HG03571 (cell line): ENCODE results near the gene LRRC66.

ENCODE experiments used
- ATAC-seq: cut with Tn5 transposase; IDR thresholded peaks from one replicate; pipeline ENCODE4 v1.9.1; 2021; ENCODE audit not compliant: unreplicated experiment

LRRC66 gene

DNA sequence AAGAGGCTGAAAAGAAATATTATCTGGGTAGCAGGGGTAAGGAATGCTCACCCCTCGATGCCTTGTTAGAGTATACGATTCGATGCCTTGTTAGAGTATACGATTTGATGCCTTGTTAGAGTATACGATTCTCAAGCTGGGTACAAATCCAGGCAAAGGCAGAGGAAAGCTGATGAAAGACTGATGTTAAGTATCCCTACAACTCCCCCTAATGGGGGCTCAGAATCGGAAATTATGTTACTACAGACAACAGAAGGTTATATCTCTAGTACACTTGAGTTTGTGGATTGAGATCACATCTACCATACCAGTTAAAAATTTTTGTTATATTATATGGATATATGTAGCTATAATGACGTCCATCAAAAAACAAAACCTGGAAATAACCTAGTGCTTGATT is 4.8 kb downstream of the LRRC66 start:
- ATAC-seq = no peak

DNA sequence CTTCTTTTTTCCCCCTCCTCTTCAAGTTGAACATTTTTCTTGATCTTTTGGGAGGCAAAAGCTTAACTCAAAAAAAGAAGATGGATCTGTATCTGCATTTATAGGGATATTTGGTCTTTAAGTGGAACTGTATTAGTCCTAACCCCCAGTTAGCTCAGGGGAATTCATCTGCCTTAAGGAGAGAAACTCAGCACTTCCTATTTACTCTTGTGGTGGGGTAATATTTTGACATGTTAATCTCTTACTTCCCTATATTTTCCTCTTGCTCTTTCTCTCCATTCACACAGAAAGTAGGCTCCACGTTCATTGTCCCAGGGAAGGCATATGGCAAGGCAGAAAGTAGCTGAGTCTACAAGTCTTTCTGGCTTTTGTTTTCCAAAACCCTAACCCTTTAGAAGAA is 5.3 kb downstream of the LRRC66 start:
- ATAC-seq = no peak

DNA sequence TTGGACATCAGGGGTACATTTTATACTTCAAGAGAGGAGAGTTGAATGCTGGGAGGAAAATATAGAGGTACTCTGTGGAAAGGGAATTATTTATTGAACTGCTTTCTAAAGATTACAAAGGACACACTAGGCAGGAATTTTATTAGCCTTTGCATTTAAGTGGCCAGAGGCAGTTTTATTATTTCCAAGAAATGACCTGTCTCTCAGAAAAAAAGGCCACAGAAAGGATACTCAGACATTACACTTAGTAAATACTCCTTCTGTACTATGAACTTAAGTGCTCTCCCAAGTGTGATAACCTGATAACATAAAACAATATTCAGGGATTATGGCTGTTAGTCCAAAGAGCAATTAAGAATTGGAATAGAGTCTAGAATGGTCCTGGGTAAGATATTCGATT is 7.5 kb downstream of the LRRC66 start:
- ATAC-seq = no peak

DNA sequence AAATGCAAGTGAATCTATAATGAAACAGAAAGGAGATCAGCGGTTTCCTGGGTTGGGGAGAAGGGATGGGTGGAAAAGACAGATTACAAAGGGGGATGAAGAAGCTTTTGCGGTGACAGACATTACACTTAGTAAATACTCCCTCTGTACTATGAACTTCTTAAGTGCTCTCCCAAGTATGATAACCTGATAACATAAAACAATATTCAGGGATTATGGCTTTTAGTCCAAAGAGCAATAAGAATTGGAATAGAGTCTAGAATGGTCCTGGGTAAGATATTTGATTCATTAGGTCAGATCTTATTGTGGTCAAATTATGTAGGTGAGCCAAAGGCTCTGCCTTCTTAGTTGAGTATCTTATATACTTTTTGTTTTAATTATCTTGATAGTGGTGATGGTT is 9.2 kb downstream of the LRRC66 start:
- no peak for ATAC-seq

DNA sequence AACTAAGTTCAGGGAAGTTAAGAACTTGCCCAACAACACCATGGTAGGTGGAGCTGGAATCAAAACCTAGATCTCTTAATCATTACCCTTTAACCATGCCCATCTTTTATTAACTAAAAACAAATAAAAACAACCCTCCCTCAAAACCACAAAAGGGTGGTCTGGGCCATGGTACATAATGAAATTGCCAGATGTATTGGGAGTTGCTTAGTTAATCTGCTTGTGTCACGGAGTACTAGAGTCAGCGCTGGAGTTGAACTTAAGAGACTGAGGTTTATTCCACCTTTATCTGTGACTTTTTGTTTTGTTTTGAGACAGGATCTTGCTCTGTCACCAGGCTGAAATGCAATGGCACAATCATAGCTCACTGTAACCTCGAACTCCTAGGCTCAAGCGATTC is 13.3 kb downstream of the LRRC66 start:
- ATAC-seq = no peak

DNA sequence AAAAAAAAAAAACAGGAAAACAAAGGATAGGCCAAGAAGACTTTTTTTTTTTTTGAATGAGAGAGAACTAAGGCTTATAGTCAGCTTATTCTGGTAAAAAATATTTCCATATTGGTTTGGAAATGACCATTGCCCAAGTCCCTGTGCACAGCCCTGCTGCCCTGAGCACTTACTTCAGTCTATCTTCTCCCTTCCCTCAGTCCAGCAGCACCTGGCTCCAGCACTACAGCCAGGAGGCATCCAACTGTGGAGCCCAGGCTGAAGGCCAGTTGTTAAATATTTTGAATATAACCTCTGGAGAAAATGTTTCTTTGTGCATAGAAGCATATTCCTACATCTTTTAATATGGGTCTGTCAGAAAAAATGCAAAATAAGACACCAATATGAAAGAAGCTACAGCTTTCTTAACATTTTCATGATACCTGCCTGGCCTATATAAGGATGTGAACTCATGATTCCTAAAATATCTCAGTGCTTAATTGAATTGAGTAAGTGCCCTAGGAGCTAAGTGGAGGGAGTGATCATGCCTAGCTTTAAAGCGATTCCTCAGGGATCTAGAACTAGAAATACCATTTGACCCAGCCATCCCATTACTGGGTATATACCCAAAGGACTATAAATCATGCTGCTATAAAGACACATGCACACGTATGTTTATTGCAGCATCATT is 14.4 kb downstream of the LRRC66 start:
- ATAC-seq = no peak

DNA sequence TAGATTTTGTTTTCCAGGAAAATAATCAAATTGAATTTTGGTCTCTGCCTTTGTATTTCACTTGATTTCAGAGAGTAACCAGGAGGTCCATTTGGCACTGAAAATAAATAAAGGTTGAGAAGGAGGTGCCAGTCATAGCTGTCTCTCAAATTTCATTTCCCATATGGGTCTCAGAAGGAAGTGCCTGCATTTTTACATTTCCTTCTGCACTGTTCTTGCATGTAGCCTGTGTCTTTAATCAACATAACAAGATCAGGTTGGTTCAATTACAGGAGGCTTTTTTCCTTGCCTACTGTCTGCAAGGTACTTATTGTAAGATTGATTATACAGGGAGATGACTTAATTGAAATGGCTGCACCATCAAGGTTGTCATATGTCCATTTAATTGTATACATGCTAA is 15.7 kb downstream of the LRRC66 start:
- ATAC-seq = no peak

DNA sequence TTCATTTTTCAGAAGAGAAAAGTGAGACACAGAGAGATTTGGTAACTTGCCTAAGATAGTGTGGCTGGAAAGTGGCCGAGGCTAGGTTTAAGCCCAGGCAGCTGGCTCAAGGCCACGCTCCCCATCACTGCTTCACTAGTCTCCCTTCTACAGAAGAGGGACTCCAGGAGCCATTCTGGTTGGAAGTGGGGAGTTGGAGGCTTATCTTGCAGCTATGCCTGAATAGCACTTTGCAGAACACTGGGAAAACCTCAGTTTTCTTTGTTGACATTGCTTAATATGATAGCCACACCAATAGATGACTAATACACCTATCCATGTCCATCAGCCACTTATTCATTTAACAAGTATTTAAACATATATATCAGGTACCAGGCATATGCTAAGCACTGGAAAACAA is 18.5 kb downstream of the LRRC66 start:
- ATAC-seq = no peak

DNA sequence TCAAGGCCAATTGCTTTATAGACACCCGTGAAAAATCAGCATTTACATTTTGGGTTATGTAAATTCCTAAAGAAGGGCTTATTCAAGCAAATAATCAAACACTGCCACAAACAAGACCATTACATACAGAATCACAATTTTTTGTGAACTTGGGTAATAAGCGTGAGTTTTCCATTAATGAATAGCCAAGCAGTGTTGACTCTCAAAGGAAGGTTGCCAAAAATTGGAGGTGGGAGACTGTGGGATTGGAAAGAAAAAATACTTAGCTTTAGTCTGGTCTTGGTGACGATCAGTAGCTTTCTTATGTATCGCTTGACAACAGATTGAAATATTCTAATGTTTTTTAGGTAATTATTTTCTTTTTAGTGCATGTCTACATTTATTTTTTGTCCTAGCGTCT is 20.9 kb downstream of the LRRC66 start:
- ATAC-seq = no peak

DNA sequence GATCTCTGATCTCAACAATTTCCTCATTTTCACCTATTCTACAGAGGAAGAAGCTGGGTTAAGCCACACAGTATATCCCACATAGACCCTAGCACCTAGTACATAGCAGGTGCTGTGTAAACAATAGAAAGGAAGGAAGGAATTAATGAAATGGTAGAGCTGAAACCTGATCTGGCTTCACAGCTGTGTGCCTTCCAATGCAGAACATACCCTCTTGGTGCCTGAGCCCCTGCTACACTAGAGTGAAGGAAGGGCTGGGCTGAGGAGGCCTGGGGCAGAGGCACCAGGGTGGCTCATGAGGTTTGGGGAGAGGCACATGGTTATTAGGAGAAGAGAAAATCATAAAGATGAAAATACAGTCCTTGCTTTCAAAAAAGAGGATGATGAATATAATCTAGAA is 21.3 kb downstream of the LRRC66 start:
- ATAC-seq = no peak

DNA sequence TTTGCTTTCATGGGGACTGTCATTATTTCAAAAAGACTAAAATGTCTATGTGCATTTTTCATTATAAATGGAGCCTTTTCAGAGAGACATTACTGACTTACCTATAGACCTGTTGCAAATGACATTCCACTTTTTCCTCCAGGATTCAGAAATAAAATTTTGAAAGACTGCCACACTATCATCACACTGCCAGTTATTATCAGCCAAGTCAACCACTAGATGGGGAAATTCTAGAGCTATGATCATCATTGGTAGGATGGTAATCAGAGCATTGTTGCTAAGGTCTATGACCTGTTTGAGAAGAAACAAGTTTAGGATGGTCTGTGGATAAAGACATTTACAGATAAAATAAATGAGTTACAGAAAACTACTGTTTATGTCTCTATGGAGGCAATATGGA is 22.5 kb downstream of the LRRC66 start:
- no peak for ATAC-seq

DNA sequence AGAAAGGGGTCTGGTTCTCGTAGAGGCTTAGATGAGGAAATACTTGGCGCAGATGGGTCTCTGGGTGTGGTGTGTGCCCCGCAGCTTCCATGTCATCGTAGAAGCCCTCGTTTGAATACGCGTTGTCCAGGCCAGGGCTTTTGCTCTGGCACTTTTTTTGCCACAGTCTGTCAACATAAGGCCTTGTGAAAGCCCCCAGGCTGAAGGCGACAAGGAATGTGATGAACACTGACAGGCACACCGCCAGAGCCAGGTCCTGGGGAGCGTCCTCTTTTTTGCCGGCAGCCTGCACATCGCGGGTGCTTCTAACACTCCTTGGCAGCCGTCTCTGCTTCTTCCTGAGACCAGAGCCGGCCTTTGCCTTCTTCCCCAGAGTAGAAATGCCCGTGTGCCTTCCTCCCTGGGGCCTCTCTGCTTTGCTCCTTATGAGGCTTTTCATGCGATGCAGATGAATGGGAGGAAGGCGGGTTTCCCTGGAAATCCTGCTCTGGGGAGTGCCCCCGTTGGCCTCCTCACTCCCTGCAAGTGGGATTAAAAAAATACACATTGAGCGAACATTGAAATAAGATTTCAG is 24.4 kb downstream of the LRRC66 start:
- no peak for ATAC-seq

DNA sequence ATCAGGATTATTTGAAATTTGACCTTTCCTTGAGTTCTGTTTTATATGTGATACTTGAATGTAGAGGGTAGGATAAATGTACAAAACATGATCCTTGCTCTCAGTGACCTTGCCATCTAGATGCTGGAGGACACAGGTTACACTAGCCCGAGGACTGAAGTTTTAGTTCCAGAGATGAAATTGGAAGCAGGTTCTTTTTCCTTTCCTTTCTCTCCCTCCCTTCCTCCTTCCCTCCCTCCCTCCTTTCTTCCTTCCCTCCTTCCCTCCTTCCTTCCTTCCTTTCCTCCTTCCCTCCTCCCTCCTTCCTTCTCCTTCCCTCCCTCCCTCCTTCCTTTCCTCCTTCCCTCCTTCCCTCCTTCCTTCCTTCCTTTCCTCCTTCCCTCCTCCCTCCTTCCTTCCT is 54.3 kb downstream of the LRRC66 start:
- ATAC-seq = no peak

DNA sequence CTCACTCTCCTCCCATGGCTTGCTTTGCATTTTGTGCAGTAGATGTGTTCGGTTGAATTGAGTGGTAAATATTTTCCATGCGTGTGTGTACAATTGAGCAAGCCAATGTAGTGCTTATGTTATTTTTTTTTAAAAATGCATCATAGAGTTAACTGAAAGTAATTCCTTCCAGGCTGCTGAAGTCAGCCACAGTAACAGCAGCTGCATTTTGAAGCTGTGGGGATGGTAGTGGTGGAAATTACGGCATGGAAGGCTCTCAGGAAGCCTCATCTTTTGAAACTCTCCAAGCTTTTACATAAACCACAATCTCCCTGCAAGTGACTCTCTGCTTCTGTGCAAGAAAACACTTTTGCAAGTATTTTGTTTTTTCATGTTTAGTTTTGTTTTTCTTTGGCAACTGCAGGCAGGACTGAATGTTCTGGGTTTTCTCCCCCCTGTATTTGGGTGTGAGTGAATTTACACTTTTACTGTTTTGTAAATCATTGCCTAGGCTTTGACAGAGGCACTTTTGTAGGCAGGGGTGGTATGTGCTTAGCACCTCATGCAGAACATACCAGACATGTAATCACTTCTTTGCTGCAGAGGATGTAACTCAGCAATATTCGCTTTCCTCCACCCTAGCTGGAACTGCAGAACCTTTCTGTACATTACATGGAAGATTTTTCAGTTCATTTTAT is 56.2 kb downstream of the LRRC66 start:
- ATAC-seq = no peak

DNA sequence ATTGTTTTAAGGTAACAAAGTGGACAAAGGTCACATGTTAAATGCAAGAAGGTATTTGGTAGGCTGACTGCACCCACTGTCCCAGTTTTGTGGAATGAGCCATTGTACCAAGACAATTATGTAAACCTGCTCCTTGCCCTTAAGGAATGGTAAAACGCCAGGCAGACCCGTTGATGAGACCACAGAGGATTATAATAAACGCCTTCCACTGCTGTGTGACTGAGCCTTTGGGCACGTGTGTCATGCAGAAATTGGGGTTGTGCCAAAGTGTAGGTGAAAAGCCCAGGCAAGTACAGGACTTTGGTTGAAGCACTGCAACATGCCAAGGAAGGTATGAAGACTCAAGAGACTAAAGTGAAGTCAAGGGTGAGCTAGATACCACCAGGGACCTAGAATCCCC is 59.7 kb downstream of the LRRC66 start:
- ATAC-seq = no peak

DNA sequence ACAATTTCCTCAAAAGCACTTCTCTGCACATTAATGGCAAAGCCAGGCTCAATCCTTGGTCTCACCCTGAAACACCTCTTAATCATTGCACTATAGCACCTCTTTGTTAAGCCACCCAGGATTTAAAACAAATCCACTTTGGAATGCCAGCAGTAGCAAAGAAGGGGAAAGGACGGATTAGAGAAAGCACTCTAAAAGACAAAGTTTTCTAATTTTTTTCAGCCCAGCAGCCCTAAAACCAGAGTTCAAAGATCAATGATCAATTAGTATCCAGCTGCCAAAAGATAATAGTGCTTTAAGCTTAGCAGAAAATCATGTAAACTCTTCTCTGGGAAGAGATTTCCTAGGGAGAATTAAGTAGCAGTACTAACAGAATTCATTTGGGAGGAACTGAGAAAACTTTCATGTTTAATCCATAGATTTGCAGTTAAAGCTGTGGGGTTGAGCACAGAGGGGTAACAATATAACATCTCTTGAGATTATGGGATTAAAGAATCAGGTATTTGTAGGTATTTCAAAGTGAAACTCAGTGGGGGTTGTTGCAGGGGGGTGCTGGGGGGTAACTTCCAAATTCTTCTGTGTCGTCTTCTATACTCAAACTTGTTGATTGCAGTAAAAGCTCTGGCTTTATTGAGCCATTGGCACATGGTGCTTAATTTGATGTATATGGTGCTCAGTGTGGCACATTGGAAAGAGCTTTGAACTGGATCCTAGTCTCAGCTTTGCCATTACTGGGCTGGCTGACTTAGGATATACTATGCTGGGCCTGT is 61.8 kb downstream of the LRRC66 start:
- no peak for ATAC-seq
